ENCODE measurements around the gene KIF3B. TPM values are rescaled to one million over a fixed set of nuclear protein-coding genes. Genes with fewer than 3 reads are reported as not detected.

The KIF3B gene
- total and polyA plus RNA-seq, 10 of the 15 experiments (the other 5 are each of a cell fraction or from before 2014, with no cell fraction given): 7.4 to 37.3 (median 25.9) TPM

DNA sequence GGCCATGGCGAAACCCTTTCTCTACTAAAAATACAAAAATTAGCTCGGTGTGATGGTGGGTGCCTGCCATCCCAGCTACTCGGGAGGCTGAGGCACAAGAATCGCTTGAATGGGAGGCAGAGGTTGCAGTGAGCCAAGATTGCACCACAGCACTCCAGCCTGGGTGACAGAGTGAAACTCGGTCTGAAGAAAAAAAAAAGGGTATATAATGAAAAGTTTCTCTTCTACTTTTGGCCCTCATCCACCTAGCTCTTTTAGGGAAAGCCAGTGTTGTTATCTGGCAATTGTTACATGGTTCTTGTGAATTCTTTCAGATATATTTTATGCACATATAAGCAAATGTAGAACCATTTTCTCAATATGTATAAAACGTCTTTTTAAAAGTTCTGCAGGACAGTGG is 19.0 kb downstream of the KIF3B start:
- Histone ChIP-seq H3K4me1 (ENCODE audit: control insufficient read depth, insufficient read depth, low read length) (no peaks in the 10 kb centered on the region), H3K4me2 (ENCODE audit: control insufficient read depth, insufficient read depth) (no peak overlapping the region), H3K27me3 (replicated peaks in 1 of 2; ENCODE audit: control insufficient read depth in 2 of 2, insufficient read depth in 2 of 2, low read length in 1 of 2) (no peaks in the 10 kb centered on the region), H3K27ac (ENCODE audit: control insufficient read depth, insufficient read depth) (no peak overlapping the region), H4K20me1 (ENCODE audit: control insufficient read depth, insufficient read depth) (no peaks in the 10 kb centered on the region), H3K9me3 (replicated peaks; ENCODE audit: control insufficient read depth, insufficient read depth, low read length) (no peaks in the 10 kb centered on the region), H2AFZ (ENCODE audit: control insufficient read depth, low read depth, low read length) (no peak overlapping the region), H3K79me2 (ENCODE audit: control insufficient read depth, insufficient read depth, low read length) (peaks cover 28% of the 10 kb centered on the region), H3K36me3 (ENCODE audit: control insufficient read depth in 2 of 2, insufficient read depth in 2 of 2, low read length in 1 of 2) (peaks cover 0 to 1% of the 10 kb centered on the region in 2 experiments; a peak in 2 of 4 replicates), H3K9ac (ENCODE audit: control insufficient read depth, insufficient read depth, low read length) (no peak overlapping the region), H3K4me3 (no peak overlapping the region)
- in situ Hi-C loops (cut with MboI) (no loop called here), intact Hi-C loops (cut with micrococcal nuclease; ENCODE audit: unreplicated experiment) (no loop called here)
- BruUV-seq (replicated peaks): no TSS peak
- DNase-seq (ENCODE audit: low read depth, low spot score): no peak
- WGBS (ENCODE audit: insufficient coverage, insufficient replicate concordance, low lambda C conversion rate, missing lambda C conversion rate): 49% methylated on average over 6 of the region's 6 CpGs
- no peak for ATAC-seq
- no peak for FAIRE-seq
- TF ChIP-seq ZBTB40 (IDR thresholded peaks at IDR 0.05; ENCODE audit: borderline replicate concordance): no peak
- no peak for TF ChIP-seq ZNF622 (IDR thresholded peaks at IDR 0.05)
- TF ChIP-seq, protein P1, sequence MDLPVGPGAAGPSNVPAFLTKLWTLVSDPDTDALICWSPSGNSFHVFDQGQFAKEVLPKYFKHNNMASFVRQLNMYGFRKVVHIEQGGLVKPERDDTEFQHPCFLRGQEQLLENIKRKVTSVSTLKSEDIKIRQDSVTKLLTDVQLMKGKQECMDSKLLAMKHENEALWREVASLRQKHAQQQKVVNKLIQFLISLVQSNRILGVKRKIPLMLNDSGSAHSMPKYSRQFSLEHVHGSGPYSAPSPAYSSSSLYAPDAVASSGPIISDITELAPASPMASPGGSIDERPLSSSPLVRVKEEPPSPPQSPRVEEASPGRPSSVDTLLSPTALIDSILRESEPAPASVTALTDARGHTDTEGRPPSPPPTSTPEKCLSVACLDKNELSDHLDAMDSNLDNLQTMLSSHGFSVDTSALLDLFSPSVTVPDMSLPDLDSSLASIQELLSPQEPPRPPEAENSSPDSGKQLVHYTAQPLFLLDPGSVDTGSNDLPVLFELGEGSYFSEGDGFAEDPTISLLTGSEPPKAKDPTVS (IDR thresholded peaks at IDR 0.05; ENCODE audit: low read depth, low read length): no peak
- TF ChIP-seq, protein P2, sequence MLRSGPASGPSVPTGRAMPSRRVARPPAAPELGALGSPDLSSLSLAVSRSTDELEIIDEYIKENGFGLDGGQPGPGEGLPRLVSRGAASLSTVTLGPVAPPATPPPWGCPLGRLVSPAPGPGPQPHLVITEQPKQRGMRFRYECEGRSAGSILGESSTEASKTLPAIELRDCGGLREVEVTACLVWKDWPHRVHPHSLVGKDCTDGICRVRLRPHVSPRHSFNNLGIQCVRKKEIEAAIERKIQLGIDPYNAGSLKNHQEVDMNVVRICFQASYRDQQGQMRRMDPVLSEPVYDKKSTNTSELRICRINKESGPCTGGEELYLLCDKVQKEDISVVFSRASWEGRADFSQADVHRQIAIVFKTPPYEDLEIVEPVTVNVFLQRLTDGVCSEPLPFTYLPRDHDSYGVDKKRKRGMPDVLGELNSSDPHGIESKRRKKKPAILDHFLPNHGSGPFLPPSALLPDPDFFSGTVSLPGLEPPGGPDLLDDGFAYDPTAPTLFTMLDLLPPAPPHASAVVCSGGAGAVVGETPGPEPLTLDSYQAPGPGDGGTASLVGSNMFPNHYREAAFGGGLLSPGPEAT (IDR thresholded peaks at IDR 0.05; ENCODE audit: low read depth): no peak
- no peak for TF ChIP-seq ETV6 (conservative IDR thresholded peaks at IDR 0.05 in 1 of 2, IDR thresholded peaks at IDR 0.05 in 1 of 2; ENCODE audit: borderline replicate concordance in 1 of 2, low read depth in 1 of 2)
- TF ChIP-seq POLR2AphosphoS5 (IDR thresholded peaks at IDR 0.05; ENCODE audit: low read length): no peak
- TF ChIP-seq RUNX3 (IDR thresholded peaks at IDR 0.05; ENCODE audit: low read length): no peak
- TF ChIP-seq YY1 (IDR thresholded peaks at IDR 0.05; ENCODE audit: low read depth, low read length): no peak
- TF ChIP-seq, protein P3, sequence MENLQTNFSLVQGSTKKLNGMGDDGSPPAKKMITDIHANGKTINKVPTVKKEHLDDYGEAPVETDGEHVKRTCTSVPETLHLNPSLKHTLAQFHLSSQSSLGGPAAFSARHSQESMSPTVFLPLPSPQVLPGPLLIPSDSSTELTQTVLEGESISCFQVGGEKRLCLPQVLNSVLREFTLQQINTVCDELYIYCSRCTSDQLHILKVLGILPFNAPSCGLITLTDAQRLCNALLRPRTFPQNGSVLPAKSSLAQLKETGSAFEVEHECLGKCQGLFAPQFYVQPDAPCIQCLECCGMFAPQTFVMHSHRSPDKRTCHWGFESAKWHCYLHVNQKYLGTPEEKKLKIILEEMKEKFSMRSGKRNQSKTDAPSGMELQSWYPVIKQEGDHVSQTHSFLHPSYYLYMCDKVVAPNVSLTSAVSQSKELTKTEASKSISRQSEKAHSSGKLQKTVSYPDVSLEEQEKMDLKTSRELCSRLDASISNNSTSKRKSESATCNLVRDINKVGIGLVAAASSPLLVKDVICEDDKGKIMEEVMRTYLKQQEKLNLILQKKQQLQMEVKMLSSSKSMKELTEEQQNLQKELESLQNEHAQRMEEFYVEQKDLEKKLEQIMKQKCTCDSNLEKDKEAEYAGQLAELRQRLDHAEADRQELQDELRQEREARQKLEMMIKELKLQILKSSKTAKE (IDR thresholded peaks at IDR 0.05; ENCODE audit: low read depth, poor library complexity, severe bottlenecking): no peak
- no peak for TF ChIP-seq NR2C1 (IDR thresholded peaks at IDR 0.05)
- SMC1A ChIA-PET (ENCODE audit: uncharacterized antibody, unreplicated experiment): interaction anchor here (1.1 kb wide), 1 partner anchor 10 kb away, joined by 3 read pairs; no protein-coding TSS in a partner anchor
- RAD21 ChIA-PET (ENCODE audit: unreplicated experiment): interaction anchor here (0.9 kb wide), 1 partner anchor 10 kb away, joined by 4 read pairs; no protein-coding TSS in a partner anchor
- CTCF ChIA-PET: no interaction called here
- POLR2A ChIA-PET: interaction anchor here (1.0 kb wide), 1 partner anchor 91 kb away, joined by 3 read pairs; no protein-coding TSS in a partner anchor
